Measurements from ENCODE around the gene MYO1D.

Gene MYO1D

DNA sequence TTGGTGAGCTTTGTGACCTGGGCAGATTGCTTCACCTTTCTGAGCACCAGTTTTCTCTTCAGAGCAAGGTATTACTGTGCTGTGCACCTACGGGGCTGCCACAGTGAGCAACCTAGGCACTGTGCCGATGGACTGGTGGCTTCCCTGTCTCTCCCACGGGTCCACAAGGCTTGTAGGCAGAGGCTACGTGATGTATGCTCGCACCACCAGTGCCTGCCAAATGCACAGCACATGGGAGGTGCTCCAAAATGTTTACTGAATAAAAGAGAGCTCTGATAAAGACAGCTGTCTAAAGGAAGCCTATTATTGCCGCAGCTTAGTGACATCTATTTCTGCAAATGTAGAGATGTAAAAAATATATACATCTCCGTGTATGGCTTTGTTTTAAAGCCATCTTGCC lies 251.0 kb downstream of the MYO1D start:
- DNase-seq (ENCODE audit: low spot score): no peak

DNA sequence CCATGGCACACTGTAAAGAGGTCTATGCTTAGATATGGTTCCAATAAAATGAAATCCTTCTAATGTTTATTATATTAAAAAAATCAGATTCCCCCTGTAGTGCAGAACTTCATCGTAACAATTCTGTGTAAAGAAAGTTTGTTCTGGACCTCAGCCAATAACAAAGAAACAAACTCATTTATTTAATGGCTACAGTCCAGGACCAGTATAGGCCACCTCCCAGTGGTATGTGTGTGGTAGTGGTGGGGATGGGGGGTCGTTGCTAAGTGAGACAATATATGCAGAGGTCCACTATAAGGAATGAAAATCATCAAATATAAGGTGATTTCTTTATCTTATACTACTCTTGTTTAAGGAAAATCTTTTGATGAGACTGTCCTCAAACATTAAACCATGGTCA lies 253.7 kb downstream of the MYO1D start:
- DNase-seq (ENCODE audit: low spot score): no peak

DNA sequence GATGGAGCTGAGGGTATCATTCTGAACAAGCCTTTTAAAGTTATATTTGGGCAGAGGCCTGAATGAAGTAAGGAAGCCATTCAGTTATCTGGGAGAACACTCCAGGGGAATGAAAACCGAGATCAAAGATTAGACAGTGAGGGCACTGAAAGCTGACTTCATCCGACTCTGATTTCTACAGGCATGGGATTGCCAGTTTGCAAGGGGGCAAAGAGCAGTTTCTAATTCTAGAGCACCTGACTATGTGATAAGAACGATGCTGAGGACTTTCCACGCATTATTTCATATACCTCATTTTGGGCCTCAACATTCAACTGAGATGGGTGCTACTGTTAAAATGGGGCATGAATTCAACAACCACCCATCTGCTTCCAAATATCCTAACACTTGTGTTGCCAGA lies 254.4 kb downstream of the MYO1D start:
- DNase-seq (ENCODE audit: low spot score): no peak

DNA sequence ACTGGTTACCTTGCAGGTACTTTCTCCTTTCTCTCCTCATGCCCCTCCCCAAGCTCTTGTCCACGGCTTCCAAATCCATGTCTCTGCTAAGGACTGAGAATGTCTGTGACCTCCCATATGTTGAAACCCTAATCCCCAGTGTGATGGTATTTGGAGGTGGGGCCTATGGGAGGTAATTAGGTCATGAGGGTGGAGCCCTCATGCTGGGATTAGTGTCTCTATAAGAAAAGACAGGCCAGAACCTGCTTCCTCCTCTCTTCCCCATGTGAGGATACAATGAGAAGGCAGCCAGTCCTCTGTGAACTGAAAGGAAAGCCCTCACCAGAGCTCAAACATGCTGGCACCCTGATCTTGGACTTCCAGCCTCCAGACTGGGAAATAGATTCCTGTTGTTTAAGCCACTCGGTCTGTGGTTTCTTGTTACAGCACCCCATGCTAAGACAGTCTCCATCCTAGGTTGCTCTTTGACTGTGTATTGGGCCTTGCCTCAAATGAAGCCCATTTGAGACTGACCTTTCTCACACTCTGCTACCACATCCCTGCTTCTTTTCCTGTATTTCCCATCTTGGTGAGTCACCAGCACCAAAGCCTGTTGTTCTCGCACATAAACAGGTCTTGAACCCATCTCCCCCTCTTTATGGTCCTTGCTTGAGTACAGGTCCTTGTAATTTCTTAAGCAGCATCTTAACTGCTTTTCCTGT lies 255.2 kb downstream of the MYO1D start:
- DNase-seq (ENCODE audit: low spot score): peak; percentile 64

DNA sequence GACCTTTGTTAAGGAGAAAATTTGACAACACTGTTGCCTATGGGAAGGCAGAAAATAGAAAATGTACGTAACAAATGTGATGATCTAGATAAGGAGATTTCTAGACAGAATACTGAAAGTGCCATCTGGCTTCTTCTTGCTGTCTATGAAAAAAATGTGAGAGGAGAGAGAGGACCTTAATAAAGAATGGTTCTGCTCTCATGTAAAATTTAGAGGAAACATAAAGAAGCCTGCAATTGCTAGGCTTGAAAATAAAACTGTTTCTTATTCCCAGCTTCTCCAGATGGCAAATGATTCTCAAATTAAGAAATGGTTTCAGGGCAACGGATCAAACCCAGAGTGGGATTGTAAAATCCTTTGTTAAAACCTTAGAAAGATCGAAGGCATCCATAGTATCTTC lies 261.6 kb downstream of the MYO1D start:
- DNase-seq (ENCODE audit: low spot score): no peak

DNA sequence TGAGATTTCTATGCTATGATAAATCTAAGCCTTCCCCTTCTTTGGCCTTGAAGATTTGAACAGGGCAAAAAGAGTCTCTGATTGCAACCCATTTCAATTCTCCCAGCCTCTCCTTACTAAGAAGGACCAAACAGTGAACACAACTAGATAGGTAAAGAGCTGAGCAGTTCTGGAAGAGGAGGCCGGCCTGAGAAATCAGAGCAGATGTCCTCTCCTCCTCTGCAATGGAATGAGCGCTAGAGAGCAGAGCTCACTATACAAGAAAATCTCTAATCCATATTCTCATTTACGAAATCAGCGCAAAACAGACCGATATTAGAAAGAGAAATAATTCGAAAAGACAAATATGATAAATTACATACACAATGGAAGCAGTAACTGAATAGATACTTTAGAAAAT lies 266.0 kb downstream of the MYO1D start:
- no peak for DNase-seq (ENCODE audit: low spot score)

DNA sequence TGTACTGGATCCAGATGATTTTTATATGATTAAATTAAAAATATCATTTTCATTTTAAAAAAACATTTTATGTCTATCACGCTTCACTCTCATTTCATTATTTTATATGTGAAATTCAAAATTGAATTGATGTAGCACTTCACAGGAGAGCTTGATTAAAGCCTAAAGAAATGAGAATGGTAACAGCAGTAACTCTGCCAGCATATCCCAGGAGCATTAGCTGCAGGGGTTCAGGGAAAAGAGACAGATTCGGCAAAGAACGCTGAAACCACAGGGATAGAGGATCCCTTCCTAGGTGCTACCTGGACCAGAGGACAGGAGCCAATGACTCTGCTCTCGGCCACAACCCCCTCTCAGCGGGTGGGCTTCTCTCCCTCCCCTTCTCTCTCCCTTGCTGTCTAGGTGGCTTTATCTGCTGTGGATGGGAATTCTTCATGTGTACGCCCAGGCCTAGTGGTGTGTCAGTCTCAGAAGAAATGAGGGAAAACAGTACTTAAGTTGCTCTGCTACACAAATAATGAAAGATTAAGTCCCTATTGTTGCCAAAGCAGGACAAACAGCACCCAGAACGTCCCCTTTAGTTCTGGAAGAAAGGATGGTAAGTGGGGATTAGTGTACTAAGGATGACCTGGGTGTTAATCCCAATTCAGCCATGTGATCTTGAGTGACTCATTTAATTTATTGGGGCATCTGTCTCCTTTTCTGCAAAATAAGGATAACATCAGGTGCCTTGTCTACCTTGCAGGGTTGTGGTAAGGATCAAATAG lies 266.9 kb downstream of the MYO1D start:
- DNase-seq (ENCODE audit: low spot score): peak; percentile 57

DNA sequence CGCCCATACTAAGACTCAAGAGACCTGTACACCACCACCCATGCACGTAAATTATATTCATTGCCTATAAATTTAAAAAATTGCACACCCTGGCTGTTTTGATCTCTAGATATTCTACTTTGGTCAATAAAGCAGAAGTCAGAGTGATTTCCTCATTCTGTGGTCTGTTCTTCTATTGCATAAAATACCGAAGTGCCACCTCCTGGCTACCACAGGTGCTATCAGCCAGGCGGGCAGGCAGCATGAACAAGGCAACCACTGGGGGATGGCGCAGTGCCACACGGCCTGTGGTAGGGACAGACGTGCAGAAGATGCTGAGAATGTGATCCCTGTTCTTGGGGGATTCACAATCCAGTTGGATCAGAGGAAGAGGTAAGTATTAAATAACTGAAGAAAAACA lies 267.8 kb downstream of the MYO1D start:
- no peak for DNase-seq (ENCODE audit: low spot score)

DNA sequence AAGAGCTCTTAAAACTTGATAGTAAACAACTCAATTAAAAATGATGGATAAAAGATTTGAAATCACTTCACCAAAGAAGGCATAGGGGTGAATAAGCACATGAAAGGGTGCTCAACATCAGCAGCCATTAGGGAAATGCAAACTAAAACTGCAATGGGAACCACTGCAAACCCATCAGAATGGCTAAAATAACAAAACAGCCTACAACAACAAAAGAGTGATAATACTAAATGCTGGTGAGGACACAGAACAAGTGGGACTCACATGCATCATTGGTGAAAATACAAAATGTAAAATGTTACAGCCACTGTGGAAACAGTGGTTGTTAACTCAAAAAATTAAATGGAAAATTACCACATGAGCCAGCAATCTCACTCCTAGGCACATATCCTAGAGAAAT lies 268.7 kb downstream of the MYO1D start:
- DNase-seq (ENCODE audit: low spot score): no peak

DNA sequence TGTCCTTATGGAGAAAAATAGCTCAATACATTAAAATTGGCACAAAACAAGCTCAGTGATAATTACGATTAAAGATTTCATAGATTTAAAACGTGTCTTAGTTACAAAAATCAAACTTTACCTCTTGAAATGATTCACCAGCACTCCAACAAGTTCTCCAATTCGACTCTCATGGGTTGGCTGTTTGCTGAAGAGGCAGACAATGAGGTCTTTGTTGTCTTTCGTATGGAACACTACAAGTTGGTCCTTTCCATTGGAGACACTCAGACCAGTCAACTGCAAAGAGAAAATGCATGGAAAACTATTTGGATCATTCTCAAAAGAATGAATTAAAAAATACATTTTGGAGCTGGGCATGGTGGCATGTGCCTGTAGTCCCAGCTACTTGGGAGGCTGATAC lies 272.0 kb downstream of the MYO1D start:
- no peak for DNase-seq (ENCODE audit: low spot score)

DNA sequence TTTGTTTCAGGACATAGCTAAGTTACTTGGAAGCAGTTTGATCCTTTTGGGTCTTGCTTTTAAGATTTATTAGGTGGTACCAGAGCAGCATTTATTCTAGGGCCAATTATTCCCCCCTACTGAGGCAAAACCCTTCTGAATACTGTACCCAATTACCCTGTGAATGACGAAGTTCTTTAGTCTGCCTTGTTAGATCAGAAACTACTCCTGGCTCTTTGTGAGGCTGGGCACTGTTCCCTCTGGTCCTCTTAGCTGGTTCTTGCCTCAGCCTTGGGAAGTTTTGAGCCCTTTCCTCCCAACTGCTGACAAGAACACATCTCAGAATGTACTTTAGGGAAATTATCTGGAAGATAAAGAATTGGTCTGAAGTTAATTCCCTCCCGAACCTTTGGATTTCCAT lies 274.5 kb downstream of the MYO1D start:
- no peak for DNase-seq (ENCODE audit: low spot score)

DNA sequence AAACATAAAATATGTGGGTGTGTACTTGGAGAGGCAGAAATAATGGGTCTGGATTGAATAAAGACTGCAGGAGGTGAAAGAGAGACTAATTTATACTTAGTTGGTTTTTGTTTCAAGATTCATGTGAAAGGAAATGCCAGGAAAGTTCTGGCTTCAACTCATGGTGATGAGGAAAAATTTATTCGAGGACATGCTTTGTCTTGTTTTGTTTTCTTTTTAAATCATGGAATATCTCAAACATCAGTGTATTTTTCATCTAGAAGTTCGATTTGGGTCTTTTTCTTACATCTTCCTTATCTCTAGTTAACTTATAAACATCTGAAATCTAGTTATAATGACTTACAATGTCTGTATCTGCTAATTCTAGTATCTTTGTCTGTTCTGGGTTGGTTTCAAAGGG lies 275.1 kb downstream of the MYO1D start:
- no peak for DNase-seq (ENCODE audit: low spot score)

DNA sequence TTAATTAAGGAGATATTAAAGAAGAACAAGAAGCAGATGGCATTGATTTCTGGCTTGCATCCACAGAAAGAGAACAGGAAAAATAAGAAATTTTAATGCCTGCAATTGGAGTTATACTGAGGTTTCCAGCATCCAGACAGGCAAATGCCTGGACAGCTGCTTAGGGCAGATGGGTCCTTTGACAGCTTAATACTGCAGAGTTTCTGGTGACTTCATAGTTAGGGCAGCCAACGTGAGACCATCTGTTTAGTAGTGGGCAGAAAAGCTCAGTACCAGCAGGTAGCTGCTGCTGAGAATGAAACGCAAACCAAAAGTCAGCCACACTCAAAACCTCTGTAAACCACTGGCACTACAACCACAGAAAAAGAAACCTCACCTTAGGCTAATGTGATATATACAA lies 280.3 kb downstream of the MYO1D start:
- DNase-seq (ENCODE audit: low spot score): no peak

DNA sequence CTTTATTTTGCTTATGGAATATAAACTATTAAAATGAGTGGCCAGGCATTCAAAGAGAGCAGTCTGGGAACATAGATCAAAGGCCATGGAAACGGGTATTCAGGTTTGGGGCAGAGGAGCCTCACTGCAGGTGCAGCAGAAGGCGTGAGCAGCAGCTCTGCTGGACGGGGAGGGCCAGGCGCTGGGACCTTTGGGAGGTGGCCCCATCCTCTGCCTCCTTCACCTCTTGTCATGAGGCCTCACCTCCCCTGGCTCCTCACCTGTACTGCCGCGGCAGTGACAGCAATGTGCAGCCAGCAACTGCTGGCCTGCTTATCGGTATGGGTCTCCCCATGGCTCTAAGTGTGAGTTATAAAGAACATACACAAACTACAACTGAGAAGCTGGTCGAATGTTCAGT lies 280.7 kb downstream of the MYO1D start:
- DNase-seq (ENCODE audit: low spot score): no peak

DNA sequence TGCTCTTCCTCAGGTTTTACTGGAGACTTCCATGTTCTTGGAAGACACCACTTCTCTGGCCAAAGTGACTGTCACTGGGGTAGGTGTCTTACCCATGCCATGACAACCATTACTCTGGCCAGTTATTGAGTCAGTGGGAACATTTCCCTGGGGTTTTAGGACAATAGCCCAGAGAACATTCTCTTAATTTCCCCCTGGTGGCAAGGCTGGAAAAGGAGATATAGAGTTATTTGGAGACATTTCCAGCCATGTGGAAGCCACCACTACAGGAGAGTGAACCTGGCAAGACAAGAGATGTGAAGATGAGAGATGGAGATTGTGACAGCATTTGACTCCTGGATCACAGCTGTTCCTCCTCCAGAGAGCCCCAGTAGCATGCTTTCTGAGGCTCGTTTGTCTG lies 283.9 kb downstream of the MYO1D start:
- DNase-seq (ENCODE audit: low spot score): no peak

DNA sequence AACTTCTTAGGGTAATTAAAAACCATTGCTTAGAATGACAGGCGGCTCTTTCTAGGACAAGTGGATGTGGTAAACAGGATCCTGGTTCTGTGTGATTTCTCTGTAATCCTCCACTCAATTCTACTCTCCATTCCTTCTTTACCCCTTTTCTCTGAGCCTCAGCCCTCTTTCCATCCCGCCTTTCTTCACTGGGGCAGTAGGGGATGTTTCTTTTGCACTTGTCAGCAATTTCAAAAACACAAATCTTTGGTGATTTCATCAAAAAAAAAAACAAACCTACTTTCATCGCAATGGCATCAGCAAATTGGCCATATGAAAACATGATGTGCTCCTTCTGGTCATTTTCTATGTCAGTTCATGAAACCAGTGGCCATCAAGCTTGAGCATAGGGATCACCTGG lies 285.5 kb downstream of the MYO1D start:
- DNase-seq (ENCODE audit: low spot score): no peak

DNA sequence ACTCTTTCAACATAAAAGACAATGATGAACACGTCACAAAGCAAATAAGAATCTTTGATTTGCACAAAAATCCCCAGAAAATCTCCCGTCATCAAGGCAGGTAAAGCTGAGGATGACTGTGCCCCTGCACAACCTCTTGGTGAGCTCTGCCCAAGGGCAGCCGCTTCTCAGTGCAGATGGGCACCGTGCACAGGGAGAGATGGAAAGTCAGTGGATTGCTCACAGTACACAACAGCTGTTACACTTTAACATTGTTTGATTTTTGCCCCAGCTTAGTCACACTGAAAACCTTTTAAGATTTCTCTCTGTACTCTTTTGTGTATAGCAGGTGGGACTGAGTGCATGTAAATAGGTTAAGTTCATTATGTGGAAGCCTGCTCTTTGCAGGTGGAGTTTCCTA lies 285.9 kb downstream of the MYO1D start:
- no peak for DNase-seq (ENCODE audit: low spot score)

DNA sequence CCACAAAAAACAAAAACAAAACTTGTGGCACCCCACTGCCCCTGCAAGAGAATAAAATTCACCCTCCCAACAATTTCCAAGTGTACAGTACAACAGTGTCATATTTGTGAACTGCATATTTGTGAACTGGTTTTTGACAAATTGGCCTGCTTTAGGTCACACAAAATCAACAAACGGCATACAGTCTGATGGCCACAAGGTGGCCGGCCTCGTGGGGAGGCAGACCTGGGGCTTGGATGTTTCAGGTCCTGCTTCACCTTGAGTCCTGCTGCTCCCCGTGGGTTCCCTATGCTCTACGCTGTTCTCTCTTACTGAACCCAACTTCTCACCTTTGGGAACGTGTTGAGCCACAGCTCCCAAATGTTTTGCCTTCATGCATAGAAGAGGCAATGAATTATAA lies 287.9 kb downstream of the MYO1D start:
- DNase-seq (ENCODE audit: low spot score): no peak

DNA sequence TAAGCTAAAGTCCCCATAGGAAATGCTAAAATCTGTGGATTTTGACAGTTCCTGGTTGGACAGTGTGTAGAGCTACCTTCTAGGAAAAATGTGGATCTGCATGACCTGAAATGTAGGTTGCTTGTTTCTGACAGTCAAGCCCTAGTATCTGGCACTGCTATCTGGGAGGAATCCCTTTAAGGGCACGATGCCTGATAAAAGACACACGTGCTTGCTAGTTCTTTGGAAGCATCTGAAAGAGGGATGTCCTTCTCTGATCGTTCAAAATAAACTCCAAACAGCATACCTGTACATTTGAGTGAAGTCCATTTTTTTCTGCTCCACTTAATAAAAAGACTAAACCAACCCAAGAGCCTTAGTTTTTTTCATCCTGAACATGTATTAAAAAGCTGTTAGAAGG lies 288.8 kb downstream of the MYO1D start:
- no peak for DNase-seq (ENCODE audit: low spot score)

DNA sequence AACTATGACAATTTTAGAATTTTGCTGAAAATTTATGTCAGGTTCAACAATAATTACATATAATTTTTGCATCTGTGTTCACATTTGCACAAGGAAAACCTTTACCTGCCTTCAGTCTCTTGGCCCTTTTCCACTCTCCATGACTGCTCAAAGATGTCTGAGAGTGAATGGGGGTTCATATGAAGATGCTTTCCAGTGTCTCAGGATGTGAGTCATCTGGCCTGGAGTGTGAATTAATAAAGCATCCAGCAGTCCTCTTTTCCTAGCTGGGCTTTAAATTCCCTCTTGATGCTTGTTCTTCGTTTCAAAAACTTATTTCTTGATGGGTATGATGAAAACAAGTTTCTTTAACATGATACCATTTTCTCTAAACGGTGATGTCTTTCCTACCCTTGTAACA lies 290.3 kb downstream of the MYO1D start:
- DNase-seq (ENCODE audit: low spot score): no peak

DNA sequence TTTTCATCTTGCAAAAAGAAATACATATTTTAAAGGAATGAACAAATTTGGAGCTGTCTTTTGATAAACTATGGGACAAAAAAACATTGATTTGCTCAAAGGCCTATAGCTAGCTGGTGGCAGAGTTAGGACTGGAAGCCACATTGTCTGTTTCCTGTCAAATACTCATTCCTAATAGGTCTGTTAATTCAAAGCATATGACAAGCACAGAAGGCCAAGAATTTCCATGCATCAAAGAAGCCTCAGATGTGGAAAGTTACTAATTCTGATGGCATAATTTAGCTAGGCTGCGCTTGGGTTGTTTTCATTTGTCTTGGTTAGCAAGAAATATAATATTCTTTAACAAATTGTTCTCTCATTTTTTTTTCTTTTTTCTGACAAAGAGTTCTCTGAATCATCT lies 292.1 kb downstream of the MYO1D start:
- no peak for DNase-seq (ENCODE audit: low spot score)

DNA sequence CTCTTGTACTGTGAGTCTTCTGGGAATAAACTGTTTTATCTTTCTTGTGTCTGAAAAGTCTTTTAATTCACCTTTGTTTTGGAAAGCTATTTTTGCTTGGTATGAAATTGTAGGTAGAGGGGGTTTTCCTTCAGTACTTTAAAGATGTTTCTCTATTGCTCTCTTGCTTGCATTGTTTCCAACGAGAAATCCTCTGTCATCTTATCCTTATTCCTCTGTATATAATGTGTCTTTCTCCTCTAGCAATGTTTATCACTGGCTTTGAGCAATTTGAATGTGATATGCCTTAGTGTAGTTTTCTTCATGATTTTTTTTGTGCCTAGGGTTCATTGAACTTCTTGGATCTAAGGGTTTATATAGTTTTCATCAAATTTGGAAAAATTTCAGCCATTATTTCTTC lies 293.9 kb downstream of the MYO1D start:
- no peak for DNase-seq (ENCODE audit: low spot score)

DNA sequence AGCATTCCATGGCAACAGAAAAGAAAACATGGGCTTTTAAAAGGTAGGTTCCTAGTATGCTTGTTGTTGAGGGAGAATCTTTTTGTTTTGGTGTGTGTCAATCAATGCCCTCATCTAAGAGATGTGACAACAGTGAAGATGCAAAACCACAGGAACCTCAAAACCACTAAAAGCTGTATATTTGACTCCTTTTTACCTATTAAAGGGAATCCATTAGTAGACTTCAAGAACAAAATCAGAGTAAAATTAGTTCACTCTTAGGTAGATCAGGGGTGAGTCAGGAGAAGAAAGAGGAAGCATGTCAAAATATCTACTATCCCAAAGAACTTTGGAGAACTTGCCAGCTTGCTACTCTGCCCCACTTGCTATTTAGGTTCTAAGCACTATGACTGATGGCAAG lies 301.1 kb downstream of the MYO1D start:
- DNase-seq (ENCODE audit: low spot score): no peak

DNA sequence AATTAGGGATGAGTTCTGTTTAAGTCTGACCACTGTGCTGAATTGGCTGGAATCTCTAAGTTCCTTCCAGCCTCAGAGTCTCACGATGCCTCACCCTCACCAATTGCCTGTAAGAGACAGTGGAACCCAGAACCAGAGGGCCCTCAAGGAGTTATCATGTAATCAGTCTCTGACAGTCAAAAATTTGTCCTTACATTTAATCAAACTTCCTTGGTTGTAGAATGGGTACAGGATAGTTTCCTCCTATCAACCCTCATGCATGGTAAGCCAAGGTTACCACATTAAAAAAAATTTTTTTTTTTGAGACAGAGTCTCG lies 306.9 kb downstream of the MYO1D start:
- no peak for DNase-seq (ENCODE audit: low spot score)
